DMS79 treated with DMSO at 0.1 percent for 48 hours (cell line): ENCODE results near the gene CD99.

Experiments
- DNase-seq: peaks from one replicate; lab custom pipeline; 2025; lab: John Stamatoyannopoulos, UW

CD99 gene

GRCh38 chrX:2699959-2700358 is 8.9 kb downstream of the CD99 start:
- DNase-seq = no peak

GRCh38 chrX:2700405-2701320 is 9.6 kb downstream of the CD99 start:
- no peak for DNase-seq

- no peak for DNase-seq
These were observed 10.5 kb downstream of the CD99 start for GRCh38 chrX:2701600-2701999.

GRCh38 chrX:2703991-2704369 is 12.9 kb downstream of the CD99 start:
- DNase-seq = no peak

- DNase-seq = no peak
These were observed 14.1 kb downstream of the CD99 start for GRCh38 chrX:2705046-2705832.

- no peak for DNase-seq
These were observed 16.3 kb downstream of the CD99 start for GRCh38 chrX:2707334-2707760.

GRCh38 chrX:2708021-2708420 is 16.9 kb downstream of the CD99 start:
- DNase-seq = no peak

- no peak for DNase-seq
These were observed 17.6 kb downstream of the CD99 start for GRCh38 chrX:2708592-2709188.

GRCh38 chrX:2709556-2709955 is 18.5 kb downstream of the CD99 start:
- no peak for DNase-seq

GRCh38 chrX:2710041-2710840 is 19.1 kb downstream of the CD99 start:
- no peak for DNase-seq

- DNase-seq = no peak
These were observed 20.3 kb downstream of the CD99 start for GRCh38 chrX:2711441-2711840.

GRCh38 chrX:2712428-2712827 is 21.3 kb downstream of the CD99 start:
- no peak for DNase-seq

- DNase-seq = no peak
These were observed 22.1 kb downstream of the CD99 start for GRCh38 chrX:2712890-2713840.

GRCh38 chrX:2714551-2714950 is 23.5 kb downstream of the CD99 start:
- DNase-seq = no peak

GRCh38 chrX:2715066-2715600 is 24.0 kb downstream of the CD99 start:
- DNase-seq = no peak

- DNase-seq = no peak
These were observed 26.2 kb downstream of the CD99 start for GRCh38 chrX:2717312-2717711.

- no peak for DNase-seq
These were observed 27.7 kb downstream of the CD99 start for GRCh38 chrX:2718821-2719220.

- no peak for DNase-seq
These were observed 28.8 kb downstream of the CD99 start for GRCh38 chrX:2719774-2720447.

GRCh38 chrX:2723286-2723879 is 32.3 kb downstream of the CD99 start:
- DNase-seq = no peak
